Astrocyte (in vitro differentiated cells and primary cell): ENCODE data around the gene ETHE1. TPM values are rescaled to one million over a fixed set of nuclear protein-coding genes. Genes with fewer than 3 reads are reported as not detected.
A peak's percentile ranks its signal among the peaks of the same experiment; 100 is the strongest.
"Not testable (repeated sequence)": the region's sequence is repeated elsewhere in the genome, so short reads cannot be mapped to it uniquely, and the experiment has no call there.

Experiments used
- DNase-seq: peaks from one replicate; pipeline ENCODE4 v3.0.0-alpha.2; 2010; ENCODE audit warnings: low read depth
- FAIRE-seq: peaks from 2 replicates; lab custom pipeline; 2011; peaks lifted over from hg19 to GRCh38; lab: Jason Lieb, UNC
- H2AFZ ChIP-seq: 2 replicates; pipeline ENCODE4 v1.6.0; 2012; ENCODE audit warnings: low read depth, low read length, inconsistent platforms
- H3K27ac ChIP-seq: 2 replicates; pipeline ENCODE4 v1.5.1; 2011; ENCODE audit warnings: low read depth, low read length, inconsistent platforms
- H3K27me3 ChIP-seq: 2 replicates; pipeline ENCODE4 v1.6.0; 2011; ENCODE audit warnings: low read length, inconsistent platforms; ENCODE audit not compliant: insufficient read depth
- H3K36me3 ChIP-seq: 2 replicates; pipeline ENCODE4 v1.5.1; 2011; ENCODE audit warnings: low read length, inconsistent platforms; ENCODE audit not compliant: insufficient read depth
- H3K4me1 ChIP-seq: 2 replicates; pipeline ENCODE4 v1.5.1; 2011; ENCODE audit warnings: low read length, inconsistent platforms; ENCODE audit not compliant: insufficient read depth
- H3K4me2 ChIP-seq: 2 replicates; pipeline ENCODE4 v1.6.0; 2012; ENCODE audit warnings: low read length, inconsistent platforms
- H3K4me3 ChIP-seq: 2 replicates; pipeline ENCODE4 v1.5.1; 2011; ENCODE audit warnings: low read depth, mild to moderate bottlenecking, low read length, inconsistent platforms; ENCODE audit not compliant: insufficient read depth
- H3K79me2 ChIP-seq: 2 replicates; pipeline ENCODE4 v1.6.0; 2012; ENCODE audit warnings: mild to moderate bottlenecking, low read length, inconsistent platforms; ENCODE audit not compliant: insufficient read depth
- H3K9ac ChIP-seq: 2 replicates; pipeline ENCODE4 v1.6.0; 2012; ENCODE audit warnings: mild to moderate bottlenecking, low read length, inconsistent platforms
- H3K9me3 ChIP-seq: 2 replicates; pipeline ENCODE4 v1.5.1; 2012; ENCODE audit warnings: low read depth, mild to moderate bottlenecking, low read length, inconsistent platforms; ENCODE audit not compliant: insufficient read depth
- H4K20me1 ChIP-seq: 2 replicates; pipeline ENCODE4 v1.6.0; 2012; ENCODE audit warnings: low read length, inconsistent platforms; ENCODE audit not compliant: insufficient read depth
- H3K27ac Mint-ChIP-seq: one replicate; pipeline ENCODE4 v1.8.0; 2021; ENCODE audit warnings: mild to moderate bottlenecking, mixed read lengths; ENCODE audit not compliant: unreplicated experiment
- H3K27me3 Mint-ChIP-seq: one replicate; pipeline ENCODE4 v1.8.0; 2021; ENCODE audit warnings: low read depth, mixed read lengths; ENCODE audit not compliant: unreplicated experiment
- H3K36me3 Mint-ChIP-seq: one replicate; pipeline ENCODE4 v1.8.0; 2021; ENCODE audit warnings: low read depth, mixed read lengths; ENCODE audit not compliant: unreplicated experiment
- H3K4me1 Mint-ChIP-seq: one replicate; pipeline ENCODE4 v1.8.0; 2021; ENCODE audit warnings: low read depth, mixed read lengths; ENCODE audit not compliant: unreplicated experiment
- H3K4me3 Mint-ChIP-seq: one replicate; pipeline ENCODE4 v1.8.0; 2021; ENCODE audit warnings: mild to moderate bottlenecking, moderate library complexity, mixed read lengths; ENCODE audit not compliant: unreplicated experiment
- H3K9me3 Mint-ChIP-seq: one replicate; pipeline ENCODE4 v1.8.0; 2021; ENCODE audit warnings: mild to moderate bottlenecking, mixed read lengths; ENCODE audit not compliant: unreplicated experiment
- CTCF ChIP-seq: IDR thresholded peaks from 2 replicates; pipeline ENCODE4 v1.5.1; 2011; ENCODE audit warnings: low read depth, mild to moderate bottlenecking, inconsistent platforms, low read length, moderate library complexity; ENCODE audit not compliant: insufficient read depth
- EZH2 ChIP-seq: IDR thresholded peaks from 2 replicates; pipeline ENCODE4 v1.6.1; 2012; ENCODE audit warnings: mild to moderate bottlenecking, low read length, inconsistent platforms; ENCODE audit not compliant: insufficient read depth
- total RNA-seq: library from RNA; stranded (reverse); gene quantifications from 2 replicates; pipeline ENCODE4 v1.2.1, GENCODE V29; 2021

The ETHE1 gene
- total RNA-seq, 1 donor from 2014 or later = 50.7 TPM

GRCh38 chr19:43522929-43523328 is 4.1 kb downstream of the ETHE1 start:
- no peak overlapping the region for H3K27ac ChIP-seq
- peaks cover 19% of the 10 kb centered on the region for H3K4me1 ChIP-seq
- Mint-ChIP-seq H3K27me3 (no peaks in the 10 kb centered on the region), H3K27ac (no peak overlapping the region), H3K4me3 (no peak overlapping the region), H3K36me3 (peaks cover 1% of the 10 kb centered on the region), H3K4me1 (peaks cover 21% of the 10 kb centered on the region), H3K9me3 (no peaks in the 10 kb centered on the region)
- H3K9me3 ChIP-seq = no peaks in the 10 kb centered on the region
- H3K4me3 ChIP-seq = no peak overlapping the region
- H3K9ac ChIP-seq = no peak overlapping the region
- FAIRE-seq (no peak), DNase-seq (no peak)
- H2AFZ ChIP-seq = no peak overlapping the region
- H3K79me2 ChIP-seq = peaks cover 35% of the 10 kb centered on the region
- peaks cover 17% of the 10 kb centered on the region for H4K20me1 ChIP-seq
- no peaks in the 10 kb centered on the region for H3K36me3 ChIP-seq
- no peak overlapping the region for H3K4me2 ChIP-seq
- H3K27me3 ChIP-seq = no peaks in the 10 kb centered on the region
- TF ChIP-seq CTCF = no peak
- no peak for TF ChIP-seq EZH2

- peaks cover 1% of the 10 kb centered on the region for H3K36me3 Mint-ChIP-seq
- no peak overlapping the region for H3K4me3 ChIP-seq
- peak; percentile 63 for FAIRE-seq
- peak overlapping the region; percentile 12 for H3K4me2 ChIP-seq
- peak overlapping the region; percentile 56 for H3K27ac ChIP-seq
- no peaks in the 10 kb centered on the region for H3K9me3 ChIP-seq
- peaks cover 6% of the 10 kb centered on the region for H3K4me1 ChIP-seq
- H3K9ac ChIP-seq = no peak overlapping the region
- H2AFZ ChIP-seq = no peak overlapping the region
- H3K79me2 ChIP-seq = peaks cover 11% of the 10 kb centered on the region
- H3K9me3 Mint-ChIP-seq = no peaks in the 10 kb centered on the region
- TF ChIP-seq CTCF (peak; percentile 99), EZH2 (no peak)
- H3K27me3 Mint-ChIP-seq = no peaks in the 10 kb centered on the region
- H4K20me1 ChIP-seq = peaks cover 6% of the 10 kb centered on the region
- no peaks in the 10 kb centered on the region for H3K36me3 ChIP-seq
- peak overlapping the region; percentile 92 for H3K27ac Mint-ChIP-seq
- no peaks in the 10 kb centered on the region for H3K27me3 ChIP-seq
- H3K4me1 Mint-ChIP-seq = peaks cover 13% of the 10 kb centered on the region
- H3K4me3 Mint-ChIP-seq = peak overlapping the region; percentile 17
- DNase-seq = peak; percentile 89
Observed at GRCh38 chr19:43519436-43520088, 7.4 kb downstream of the ETHE1 start.

- no peaks in the 10 kb centered on the region for H3K27me3 ChIP-seq
- no peak overlapping the region for H3K4me3 ChIP-seq
- no peaks in the 10 kb centered on the region for H3K9me3 Mint-ChIP-seq
- no peak overlapping the region for H3K27ac ChIP-seq
- H4K20me1 ChIP-seq = peaks cover 4% of the 10 kb centered on the region
- H3K4me2 ChIP-seq = no peak overlapping the region
- H3K4me1 ChIP-seq = peaks cover 6% of the 10 kb centered on the region
- no peaks in the 10 kb centered on the region for H3K9me3 ChIP-seq
- no peaks in the 10 kb centered on the region for H3K36me3 ChIP-seq
- no peak overlapping the region for H3K9ac ChIP-seq
- peaks cover 6% of the 10 kb centered on the region for H3K36me3 Mint-ChIP-seq
- no peaks in the 10 kb centered on the region for H3K27me3 Mint-ChIP-seq
- H2AFZ ChIP-seq = no peak overlapping the region
- H3K79me2 ChIP-seq = peaks cover 4% of the 10 kb centered on the region
- FAIRE-seq = no peak
- TF ChIP-seq EZH2 = no peak
- no peak for TF ChIP-seq CTCF
- H3K4me1 Mint-ChIP-seq = peaks cover 11% of the 10 kb centered on the region
- DNase-seq = no peak
- no peak overlapping the region for H3K4me3 Mint-ChIP-seq
- peak overlapping the region; percentile 84 for H3K27ac Mint-ChIP-seq
Observed at GRCh38 chr19:43518051-43518450, 8.9 kb downstream of the ETHE1 start.

GRCh38 chr19:43512399-43512798 is 14.6 kb downstream of the ETHE1 start:
- not testable (repeated sequence) for H3K4me1 ChIP-seq, H3K27me3 Mint-ChIP-seq, H3K27ac Mint-ChIP-seq, H2AFZ ChIP-seq, H3K4me3 ChIP-seq, FAIRE-seq, H3K79me2 ChIP-seq, H3K27me3 ChIP-seq, H3K4me2 ChIP-seq, H3K36me3 ChIP-seq, H4K20me1 ChIP-seq, H3K27ac ChIP-seq, H3K9ac ChIP-seq, H3K4me1 Mint-ChIP-seq, DNase-seq, H3K4me3 Mint-ChIP-seq, H3K9me3 ChIP-seq, H3K9me3 Mint-ChIP-seq
- H3K36me3 Mint-ChIP-seq = peaks cover 33% of the 10 kb centered on the region
